ENCODE measurements around the gene RPEL1.

Gene RPEL1

DNA sequence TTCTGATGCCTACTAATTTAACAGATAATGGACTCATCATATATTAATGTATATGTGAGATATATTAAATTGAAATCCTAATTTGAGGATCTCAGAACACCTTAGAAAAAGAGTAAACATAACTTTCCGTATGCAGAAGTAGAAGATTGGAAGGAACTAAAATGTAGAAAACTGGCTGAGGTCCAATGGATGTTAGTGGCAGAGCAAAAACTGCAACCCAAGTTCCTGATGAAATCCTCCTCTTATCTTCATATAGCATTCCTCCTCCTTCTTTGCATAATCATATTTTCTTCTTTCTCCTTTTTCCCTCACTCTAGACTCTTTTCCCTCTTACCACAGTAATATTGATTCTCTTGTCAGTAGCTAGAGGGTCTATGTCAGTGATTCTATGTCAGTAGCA lies 37.3 kb downstream of the RPEL1 start:
- no peak for DNase-seq

DNA sequence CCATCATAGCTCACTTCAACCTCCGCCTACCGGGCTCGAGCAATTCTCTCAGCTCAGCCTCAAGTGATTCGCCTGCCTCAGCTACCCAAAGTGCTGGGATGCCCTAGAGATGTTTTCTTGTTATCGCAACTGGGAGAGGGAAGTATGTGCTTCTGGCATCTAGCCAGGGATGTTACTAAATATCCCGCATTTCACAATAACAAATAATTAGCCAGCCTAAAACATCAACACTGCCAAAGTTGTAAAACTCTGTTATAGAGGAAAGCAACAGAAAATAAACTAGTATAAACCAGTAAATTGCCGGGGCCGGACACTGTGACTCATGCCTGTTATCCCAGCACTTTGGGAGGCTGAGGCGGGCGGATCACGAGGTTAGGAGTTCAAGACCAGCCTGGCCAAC lies 38.5 kb downstream of the RPEL1 start:
- no peak for DNase-seq

DNA sequence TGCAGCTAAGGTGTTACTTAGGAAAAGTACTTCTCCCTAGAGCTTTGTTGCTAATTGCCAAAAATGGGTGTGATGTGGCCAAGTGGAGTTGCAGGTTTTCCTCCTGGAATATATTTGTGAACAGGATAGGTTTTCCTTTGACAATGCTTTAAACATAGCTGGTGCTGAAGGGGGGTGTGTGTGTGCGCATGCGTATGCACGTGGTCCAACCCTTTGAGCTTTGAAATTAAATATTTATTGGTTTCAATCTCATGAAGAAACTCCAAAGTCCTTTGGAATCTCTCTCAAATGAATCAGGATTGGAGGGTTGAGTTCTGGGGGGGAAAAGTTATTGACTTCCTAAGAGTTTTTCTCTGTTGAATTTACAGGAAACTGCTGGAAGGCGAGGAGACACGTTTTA lies 42.3 kb downstream of the RPEL1 start:
- DNase-seq, result no peak

DNA sequence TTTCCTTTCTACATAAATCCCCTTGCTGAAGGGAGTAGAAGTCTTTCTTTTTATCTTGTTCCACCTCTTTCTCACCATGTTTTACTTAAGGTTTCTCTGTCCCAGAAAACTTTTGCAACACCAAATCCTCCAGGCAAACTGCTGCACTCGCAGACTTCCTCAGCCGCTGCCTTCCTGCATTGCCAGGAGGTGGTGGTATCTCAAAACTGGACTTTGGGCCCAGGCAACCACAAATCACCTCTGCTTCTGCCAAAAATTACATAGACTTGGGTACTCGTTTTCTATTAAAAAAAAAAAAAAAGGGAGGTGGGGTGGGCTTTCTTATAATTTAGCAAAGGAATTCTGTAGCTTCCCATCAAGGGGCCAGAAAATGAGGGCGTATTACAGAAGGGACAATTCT lies 45.9 kb downstream of the RPEL1 start:
- DNase-seq, result no peak

DNA sequence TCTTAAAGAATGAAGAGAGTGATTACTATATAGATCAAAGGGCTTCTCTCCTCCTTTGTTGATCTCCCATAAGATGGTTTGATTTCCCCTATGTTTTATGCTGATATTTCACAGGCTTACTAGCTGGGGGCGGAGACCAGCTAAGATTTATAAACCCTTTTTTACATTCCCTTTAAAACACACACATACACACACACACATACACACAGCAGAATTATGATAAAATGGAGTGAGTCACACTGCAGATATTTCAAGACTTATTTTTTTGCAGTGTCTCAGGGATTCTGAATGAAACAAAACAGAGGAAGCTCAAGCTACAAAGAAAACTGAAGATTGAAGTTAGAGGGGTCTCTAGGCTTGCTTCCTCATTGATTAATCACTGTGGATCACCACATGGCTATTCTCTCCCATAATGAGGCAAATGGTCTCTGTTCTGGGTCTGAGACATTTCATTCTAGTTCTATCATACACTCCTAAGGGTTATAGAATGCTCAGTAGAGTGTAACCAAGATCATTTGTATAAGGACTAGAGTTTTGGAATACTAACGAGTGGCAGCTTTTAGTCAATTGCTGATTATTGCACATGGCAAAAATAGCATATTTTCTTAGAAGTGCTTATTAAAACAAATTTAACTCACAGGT lies 49.8 kb downstream of the RPEL1 start:
- no peak for DNase-seq

All from NCI-H1092 treated with DMSO at 0.1 percent for 48 hours (cell line).